KOPT-K1 (cell line): ENCODE measurements around the gene ZNF536.
"Not testable (repeated sequence)": the region's sequence is repeated elsewhere in the genome, so short reads cannot be mapped to it uniquely, and the experiment has no call there.

ENCODE experiments used
- H3K27ac ChIP-seq: fragments of 200-600 bp; sonication (generic); 2 replicates; pipeline ENCODE4 v1.5.1; 2016; ENCODE audit warnings: antibody characterized with exemption, mild to moderate bottlenecking, low read depth, low read length; ENCODE audit not compliant: poor library complexity, severe bottlenecking
- H3K36me3 ChIP-seq: fragments of 200-600 bp; sonication (generic); 2 replicates; pipeline ENCODE4 v1.5.1; 2017; ENCODE audit warnings: antibody characterized with exemption, mild to moderate bottlenecking, low read length, moderate library complexity; ENCODE audit not compliant: insufficient read depth
- H3K9me3 ChIP-seq: fragments of 200-600 bp; sonication (generic); 2 replicates; pipeline ENCODE4 v1.5.1; 2017; ENCODE audit warnings: antibody characterized with exemption, low read length, mild to moderate bottlenecking; ENCODE audit not compliant: insufficient read depth, poor library complexity, severe bottlenecking

The ZNF536 gene

GRCh38 chr19:30445385-30445784 lies 73.2 kb downstream of the ZNF536 start:
- no peak overlapping the region for H3K27ac ChIP-seq
- no peaks in the 10 kb centered on the region for H3K36me3 ChIP-seq
- no peaks in the 10 kb centered on the region for H3K9me3 ChIP-seq

GRCh38 chr19:30446120-30446519 lies 73.9 kb downstream of the ZNF536 start:
- H3K27ac ChIP-seq, H3K36me3 ChIP-seq, H3K9me3 ChIP-seq: not testable (repeated sequence)

DNA sequence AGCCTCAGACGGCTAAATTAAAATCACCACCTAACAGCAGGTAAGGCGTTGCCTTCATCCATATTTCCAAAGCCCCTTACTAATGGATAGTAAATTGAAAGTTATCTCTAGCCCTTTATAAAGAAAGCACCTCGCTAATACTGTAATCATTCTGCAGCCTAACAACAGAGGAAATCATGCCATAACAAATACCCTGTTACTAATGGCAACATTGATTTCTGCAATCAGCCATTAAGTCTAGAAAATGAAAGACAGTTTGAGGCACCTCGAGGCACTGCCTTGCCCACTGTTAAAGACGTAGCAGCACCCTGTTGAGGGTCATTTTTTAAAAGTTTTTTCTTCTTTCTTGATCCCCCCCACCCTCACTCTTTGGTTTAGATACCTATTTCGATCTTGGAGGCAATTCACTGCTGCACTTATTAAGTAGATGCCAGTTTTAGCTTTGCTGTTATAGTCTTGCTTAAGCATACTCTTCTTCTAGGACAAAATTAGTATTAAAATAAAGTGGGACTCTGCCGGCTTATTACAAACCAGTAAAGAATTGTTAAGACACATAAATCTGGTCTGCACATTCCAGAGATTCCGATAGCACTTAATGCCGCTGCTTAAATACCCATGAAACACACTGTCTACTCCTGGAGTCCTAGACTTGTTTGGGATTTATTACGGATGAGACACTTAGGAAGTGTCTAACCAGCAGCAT lies 74.8 kb downstream of the ZNF536 start:
- H3K9me3 ChIP-seq: no peaks in the 10 kb centered on the region
- H3K36me3 ChIP-seq: no peaks in the 10 kb centered on the region
- H3K27ac ChIP-seq: no peak overlapping the region

- Histone ChIP-seq H3K27ac (no peak overlapping the region), H3K36me3 (no peaks in the 10 kb centered on the region), H3K9me3 (no peaks in the 10 kb centered on the region)
Measured at GRCh38 chr19:30447553-30447870, 75.3 kb downstream of the ZNF536 start.

DNA sequence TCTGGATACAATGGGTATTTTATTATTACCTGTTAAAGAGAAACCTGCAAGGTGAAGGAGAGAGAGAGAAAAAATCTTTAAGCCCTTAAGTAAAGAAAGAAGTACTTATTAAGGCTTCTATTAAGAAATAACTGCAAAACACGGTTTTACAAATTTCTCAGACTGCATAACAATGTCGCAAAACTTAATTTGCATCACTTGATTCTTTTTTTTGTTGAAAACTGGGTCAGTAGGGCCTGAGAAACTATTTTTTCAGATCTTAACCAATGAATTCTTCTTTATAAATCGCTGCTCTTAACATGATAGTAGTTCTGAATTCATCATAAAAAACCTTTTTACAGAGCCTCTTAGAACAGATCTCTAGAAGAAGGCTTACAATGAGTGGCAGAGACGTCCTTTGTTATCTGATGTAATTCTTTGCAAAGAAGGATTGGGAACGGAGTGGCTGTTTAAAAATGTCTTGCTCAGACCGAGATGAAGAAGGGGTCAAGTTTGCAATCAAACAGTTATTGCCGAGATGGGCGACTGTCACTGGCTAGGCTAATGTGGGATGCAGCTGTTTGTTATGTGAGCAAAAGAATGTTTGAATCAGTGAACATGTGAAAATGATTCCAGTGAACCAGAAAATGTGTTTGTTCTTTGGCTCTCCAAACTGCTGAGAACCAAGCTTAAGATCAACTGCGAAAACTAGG lies 76.3 kb downstream of the ZNF536 start:
- Histone ChIP-seq H3K36me3 (no peaks in the 10 kb centered on the region), H3K27ac (no peak overlapping the region), H3K9me3 (no peaks in the 10 kb centered on the region)

GRCh38 chr19:30449078-30449590 lies 77.0 kb downstream of the ZNF536 start:
- no peaks in the 10 kb centered on the region for H3K36me3 ChIP-seq
- no peak overlapping the region for H3K27ac ChIP-seq
- no peaks in the 10 kb centered on the region for H3K9me3 ChIP-seq

DNA sequence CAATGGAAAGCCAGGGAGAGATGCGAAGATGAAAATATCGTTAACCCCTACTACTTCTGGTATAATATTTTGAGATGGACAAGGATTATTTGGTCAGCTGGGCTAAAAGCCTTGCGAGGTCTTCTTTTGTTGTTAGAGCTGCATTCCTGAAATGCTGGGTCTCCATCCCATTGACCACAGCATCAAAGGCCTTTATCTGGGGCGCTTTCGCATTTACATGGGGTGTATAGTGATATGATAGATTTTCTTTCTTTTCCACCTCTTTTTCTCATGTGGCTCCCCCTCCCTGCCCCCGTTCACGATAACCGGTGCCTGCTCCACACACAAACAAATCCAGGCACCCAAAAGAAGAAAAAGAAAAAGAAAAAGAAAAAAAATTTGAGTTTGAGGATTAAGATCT lies 77.5 kb downstream of the ZNF536 start:
- Histone ChIP-seq H3K9me3 (no peaks in the 10 kb centered on the region), H3K27ac (no peak overlapping the region), H3K36me3 (no peaks in the 10 kb centered on the region)

DNA sequence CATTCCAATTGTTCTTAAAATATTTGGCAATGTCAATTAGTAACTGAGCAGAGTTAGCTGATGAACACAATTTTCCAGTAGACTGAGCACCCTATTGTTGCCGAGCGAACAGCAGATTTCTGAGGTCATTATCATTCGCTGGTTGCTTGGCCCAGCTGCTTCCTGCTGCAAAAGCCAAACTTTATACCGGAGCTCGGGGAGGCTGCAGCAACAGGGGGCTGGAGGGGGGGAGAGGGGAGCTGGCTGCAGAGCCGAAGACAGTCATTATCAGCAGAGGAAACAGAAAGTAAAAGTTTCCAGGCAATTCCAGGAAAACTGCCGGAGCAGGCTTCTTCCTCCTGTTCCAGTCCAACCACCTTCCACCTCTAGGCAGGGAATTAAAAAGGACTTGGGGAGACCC lies 77.9 kb downstream of the ZNF536 start:
- Histone ChIP-seq H3K9me3 (no peaks in the 10 kb centered on the region), H3K27ac (no peak overlapping the region), H3K36me3 (no peaks in the 10 kb centered on the region)

- no peaks in the 10 kb centered on the region for H3K36me3 ChIP-seq
- H3K27ac ChIP-seq: no peak overlapping the region
- no peaks in the 10 kb centered on the region for H3K9me3 ChIP-seq
Measured at GRCh38 chr19:30450835-30451321, 78.7 kb downstream of the ZNF536 start.

- Histone ChIP-seq H3K27ac (no peak overlapping the region), H3K36me3 (no peaks in the 10 kb centered on the region), H3K9me3 (no peaks in the 10 kb centered on the region)
Measured at GRCh38 chr19:30452931-30453330, 80.7 kb downstream of the ZNF536 start.

DNA sequence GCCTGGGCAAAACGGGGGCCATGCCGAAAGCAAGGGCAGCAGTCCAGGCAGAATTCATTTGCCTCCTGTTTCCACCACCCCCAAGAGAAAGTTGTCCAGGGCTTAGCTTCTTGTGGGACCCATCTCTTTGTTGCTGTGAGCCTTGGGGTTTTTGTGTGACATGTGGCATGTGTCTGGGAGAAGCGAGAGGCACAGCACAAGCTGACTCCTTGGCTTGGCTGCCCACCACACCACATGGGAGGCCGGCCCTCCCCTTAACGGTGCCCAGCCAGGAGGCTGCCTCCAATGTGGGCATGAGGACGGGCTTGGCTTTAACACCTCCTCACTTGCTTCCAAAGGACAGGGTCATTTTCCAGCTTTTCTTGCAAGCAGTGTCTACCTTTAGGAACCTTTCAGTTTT lies 81.6 kb downstream of the ZNF536 start:
- no peak overlapping the region for H3K27ac ChIP-seq
- H3K9me3 ChIP-seq: no peaks in the 10 kb centered on the region
- no peaks in the 10 kb centered on the region for H3K36me3 ChIP-seq

- Histone ChIP-seq H3K36me3 (no peaks in the 10 kb centered on the region), H3K27ac (no peak overlapping the region), H3K9me3 (no peaks in the 10 kb centered on the region)
Measured at GRCh38 chr19:30455881-30456280, 83.7 kb downstream of the ZNF536 start.

- Histone ChIP-seq H3K36me3 (no peaks in the 10 kb centered on the region), H3K9me3 (no peaks in the 10 kb centered on the region), H3K27ac (no peak overlapping the region)
Measured at GRCh38 chr19:30457484-30457883, 85.3 kb downstream of the ZNF536 start.

GRCh38 chr19:30459859-30460258 lies 87.7 kb downstream of the ZNF536 start:
- H3K36me3 ChIP-seq: no peaks in the 10 kb centered on the region
- no peaks in the 10 kb centered on the region for H3K9me3 ChIP-seq

GRCh38 chr19:30464162-30464561 lies 92.0 kb downstream of the ZNF536 start:
- Histone ChIP-seq H3K27ac (no peak overlapping the region), H3K9me3 (no peaks in the 10 kb centered on the region), H3K36me3 (no peaks in the 10 kb centered on the region)

More at GRCh38 chr19:30459859-30460258, 87.7 kb downstream of the ZNF536 start:
- H3K27ac ChIP-seq: no peak overlapping the region

- not testable (repeated sequence) for H3K9me3 ChIP-seq, H3K36me3 ChIP-seq, H3K27ac ChIP-seq
Measured at GRCh38 chr19:30466598-30466997, 94.4 kb downstream of the ZNF536 start.
